Panc1 (cell line): ENCODE results near the gene DIRAS3.

Experiments used
- POLR2AphosphoS5 ChIP-seq: IDR thresholded peaks from 2 replicates; pipeline ENCODE4 v1.6.1; 2012; ENCODE audit warnings: mild to moderate bottlenecking, low read depth, low read length, moderate library complexity
- SIN3A ChIP-seq: IDR thresholded peaks from 2 replicates; pipeline ENCODE4 v1.6.1; 2012; ENCODE audit warnings: low read depth, mild to moderate bottlenecking, low read length, moderate library complexity, borderline replicate concordance; ENCODE audit not compliant: insufficient read depth
- TCF7L2 ChIP-seq: IDR thresholded peaks from 2 replicates; pipeline ENCODE4 v1.6.1; 2011; ENCODE audit warnings: mild to moderate bottlenecking, low read depth, low read length, inconsistent platforms
- TF ChIP-seq, protein P1 (sequence below): fragments of 450-650 bp; IDR thresholded peaks from 2 replicates; pipeline ENCODE4 v1.5.1; 2017; ENCODE audit warnings: mild to moderate bottlenecking
- TF ChIP-seq, protein P2 (sequence below), 2 experiments: IDR thresholded peaks; 2 replicates each; pipeline ENCODE4 v1.6.1; 2011 to 2012; ENCODE audit warnings: low read depth in 2 of 2, control low read depth in 1 of 2, low read length in 1 of 2, mild to moderate bottlenecking in 1 of 2, moderate library complexity in 1 of 2; ENCODE audit not compliant: insufficient read depth in 1 of 2

DNA sequence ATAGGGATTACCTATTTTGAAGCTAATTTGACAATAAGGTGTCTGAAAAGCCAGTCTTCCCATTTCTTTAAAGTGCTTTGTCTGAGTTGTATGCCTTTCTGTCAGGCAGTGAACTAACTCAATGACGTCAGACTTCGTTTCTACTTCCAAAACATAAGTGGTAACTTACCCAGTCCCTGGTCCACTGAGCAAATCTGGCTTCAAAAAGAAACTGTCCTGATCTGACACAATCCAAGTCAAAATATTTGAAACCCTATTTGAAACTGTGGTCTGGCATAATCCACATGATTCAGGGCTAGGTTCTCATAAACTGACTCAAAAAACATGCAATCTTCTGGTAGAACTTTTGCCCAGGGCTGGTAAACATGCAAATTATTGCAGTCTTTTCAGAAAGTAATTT is 34.0 kb downstream of the DIRAS3 start:
- TF ChIP-seq, protein P1, sequence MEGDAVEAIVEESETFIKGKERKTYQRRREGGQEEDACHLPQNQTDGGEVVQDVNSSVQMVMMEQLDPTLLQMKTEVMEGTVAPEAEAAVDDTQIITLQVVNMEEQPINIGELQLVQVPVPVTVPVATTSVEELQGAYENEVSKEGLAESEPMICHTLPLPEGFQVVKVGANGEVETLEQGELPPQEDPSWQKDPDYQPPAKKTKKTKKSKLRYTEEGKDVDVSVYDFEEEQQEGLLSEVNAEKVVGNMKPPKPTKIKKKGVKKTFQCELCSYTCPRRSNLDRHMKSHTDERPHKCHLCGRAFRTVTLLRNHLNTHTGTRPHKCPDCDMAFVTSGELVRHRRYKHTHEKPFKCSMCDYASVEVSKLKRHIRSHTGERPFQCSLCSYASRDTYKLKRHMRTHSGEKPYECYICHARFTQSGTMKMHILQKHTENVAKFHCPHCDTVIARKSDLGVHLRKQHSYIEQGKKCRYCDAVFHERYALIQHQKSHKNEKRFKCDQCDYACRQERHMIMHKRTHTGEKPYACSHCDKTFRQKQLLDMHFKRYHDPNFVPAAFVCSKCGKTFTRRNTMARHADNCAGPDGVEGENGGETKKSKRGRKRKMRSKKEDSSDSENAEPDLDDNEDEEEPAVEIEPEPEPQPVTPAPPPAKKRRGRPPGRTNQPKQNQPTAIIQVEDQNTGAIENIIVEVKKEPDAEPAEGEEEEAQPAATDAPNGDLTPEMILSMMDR = no peak
- TF ChIP-seq TCF7L2 (no peak), POLR2AphosphoS5 (no peak), SIN3A (no peak)
- TF ChIP-seq, protein P2, sequence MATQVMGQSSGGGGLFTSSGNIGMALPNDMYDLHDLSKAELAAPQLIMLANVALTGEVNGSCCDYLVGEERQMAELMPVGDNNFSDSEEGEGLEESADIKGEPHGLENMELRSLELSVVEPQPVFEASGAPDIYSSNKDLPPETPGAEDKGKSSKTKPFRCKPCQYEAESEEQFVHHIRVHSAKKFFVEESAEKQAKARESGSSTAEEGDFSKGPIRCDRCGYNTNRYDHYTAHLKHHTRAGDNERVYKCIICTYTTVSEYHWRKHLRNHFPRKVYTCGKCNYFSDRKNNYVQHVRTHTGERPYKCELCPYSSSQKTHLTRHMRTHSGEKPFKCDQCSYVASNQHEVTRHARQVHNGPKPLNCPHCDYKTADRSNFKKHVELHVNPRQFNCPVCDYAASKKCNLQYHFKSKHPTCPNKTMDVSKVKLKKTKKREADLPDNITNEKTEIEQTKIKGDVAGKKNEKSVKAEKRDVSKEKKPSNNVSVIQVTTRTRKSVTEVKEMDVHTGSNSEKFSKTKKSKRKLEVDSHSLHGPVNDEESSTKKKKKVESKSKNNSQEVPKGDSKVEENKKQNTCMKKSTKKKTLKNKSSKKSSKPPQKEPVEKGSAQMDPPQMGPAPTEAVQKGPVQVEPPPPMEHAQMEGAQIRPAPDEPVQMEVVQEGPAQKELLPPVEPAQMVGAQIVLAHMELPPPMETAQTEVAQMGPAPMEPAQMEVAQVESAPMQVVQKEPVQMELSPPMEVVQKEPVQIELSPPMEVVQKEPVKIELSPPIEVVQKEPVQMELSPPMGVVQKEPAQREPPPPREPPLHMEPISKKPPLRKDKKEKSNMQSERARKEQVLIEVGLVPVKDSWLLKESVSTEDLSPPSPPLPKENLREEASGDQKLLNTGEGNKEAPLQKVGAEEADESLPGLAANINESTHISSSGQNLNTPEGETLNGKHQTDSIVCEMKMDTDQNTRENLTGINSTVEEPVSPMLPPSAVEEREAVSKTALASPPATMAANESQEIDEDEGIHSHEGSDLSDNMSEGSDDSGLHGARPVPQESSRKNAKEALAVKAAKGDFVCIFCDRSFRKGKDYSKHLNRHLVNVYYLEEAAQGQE (IDR thresholded peaks at IDR 0.05; ENCODE audit: insufficient read depth in 1 of 2, low read depth in 2 of 2, low read length in 1 of 2) = no peak
